ENCODE measurements around the gene PRAC2. TPM values are rescaled to one million over a fixed set of nuclear protein-coding genes. Genes with fewer than 3 reads are reported as not detected.

The PRAC2 gene
- polyA plus RNA-seq, 1 of the 3 experiments (the other 2 are of a cell fraction): not detected

DNA sequence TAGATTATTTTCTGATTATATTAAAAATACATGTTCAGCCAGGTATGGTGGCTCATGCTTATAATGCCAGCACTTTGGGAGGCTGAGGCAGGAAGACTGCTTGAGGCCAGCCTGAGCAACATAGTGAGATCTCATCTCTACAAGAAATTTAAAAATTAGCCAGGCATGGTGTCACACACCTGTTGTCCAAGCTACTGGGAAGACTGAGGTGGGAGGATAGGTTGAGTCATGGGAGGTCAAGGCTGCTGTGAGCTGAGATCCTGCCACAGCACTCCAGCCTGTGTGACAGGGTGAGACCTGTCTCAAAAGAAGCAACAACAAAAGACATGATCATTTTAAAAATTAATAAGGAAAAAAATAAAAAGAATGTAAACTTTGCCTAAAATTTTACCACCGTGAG lies 41.4 kb upstream of the PRAC2 start:
- TF ChIP-seq GATA2 (CRISPR knock-in tag; IDR thresholded peaks at IDR 0.05): no peak
- TF ChIP-seq USF1 (IDR thresholded peaks at IDR 0.05; ENCODE audit: borderline replicate concordance, low read depth): no peak
- no peak for TF ChIP-seq TEAD4 (IDR thresholded peaks at IDR 0.05; ENCODE audit: borderline replicate concordance, insufficient read depth)
- TF ChIP-seq, protein P1, sequence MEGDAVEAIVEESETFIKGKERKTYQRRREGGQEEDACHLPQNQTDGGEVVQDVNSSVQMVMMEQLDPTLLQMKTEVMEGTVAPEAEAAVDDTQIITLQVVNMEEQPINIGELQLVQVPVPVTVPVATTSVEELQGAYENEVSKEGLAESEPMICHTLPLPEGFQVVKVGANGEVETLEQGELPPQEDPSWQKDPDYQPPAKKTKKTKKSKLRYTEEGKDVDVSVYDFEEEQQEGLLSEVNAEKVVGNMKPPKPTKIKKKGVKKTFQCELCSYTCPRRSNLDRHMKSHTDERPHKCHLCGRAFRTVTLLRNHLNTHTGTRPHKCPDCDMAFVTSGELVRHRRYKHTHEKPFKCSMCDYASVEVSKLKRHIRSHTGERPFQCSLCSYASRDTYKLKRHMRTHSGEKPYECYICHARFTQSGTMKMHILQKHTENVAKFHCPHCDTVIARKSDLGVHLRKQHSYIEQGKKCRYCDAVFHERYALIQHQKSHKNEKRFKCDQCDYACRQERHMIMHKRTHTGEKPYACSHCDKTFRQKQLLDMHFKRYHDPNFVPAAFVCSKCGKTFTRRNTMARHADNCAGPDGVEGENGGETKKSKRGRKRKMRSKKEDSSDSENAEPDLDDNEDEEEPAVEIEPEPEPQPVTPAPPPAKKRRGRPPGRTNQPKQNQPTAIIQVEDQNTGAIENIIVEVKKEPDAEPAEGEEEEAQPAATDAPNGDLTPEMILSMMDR (IDR thresholded peaks at IDR 0.05): no peak
- no peak for TF ChIP-seq FOXM1 (IDR thresholded peaks at IDR 0.05; ENCODE audit: low read depth)
- Histone ChIP-seq H2AFZ (ENCODE audit: low read depth) (no peak overlapping the region), H3K9me3 (no peaks in the 10 kb centered on the region), H3K4me3 (ENCODE audit: low read depth in 2 of 2, low read length in 1 of 2) (no peak overlapping the region), H3K9ac (no peak overlapping the region), H3K4me2 (no peak overlapping the region), H3K36me3 (replicated peaks in 1 of 2; ENCODE audit: control insufficient read depth in 1 of 2, insufficient read depth in 2 of 2, low read length in 1 of 2) (no peaks in the 10 kb centered on the region), H3K27ac (ENCODE audit: low read depth in 2 of 2, low read length in 1 of 2) (no peak overlapping the region), H3K79me2 (ENCODE audit: insufficient read depth) (no peaks in the 10 kb centered on the region), H3F3A (replicated peaks; ENCODE audit: insufficient read depth) (no peaks in the 10 kb centered on the region), H3K4me1 (ENCODE audit: control insufficient read depth in 1 of 2, insufficient read depth in 2 of 2, low read depth in 1 of 2, low read length in 1 of 2) (no peaks in the 10 kb centered on the region), H4K20me1 (ENCODE audit: insufficient read depth) (no peaks in the 10 kb centered on the region), H3K9me2 (no peaks in the 10 kb centered on the region), H3K27me3 (ENCODE audit: insufficient read depth) (peaks cover 98% of the 10 kb centered on the region)
- POLR2A ChIA-PET: interaction anchor here (0.6 kb wide), 1 partner anchor 12 kb away, joined by 4 read pairs; no protein-coding TSS in a partner anchor
- no peak for DNase-seq
- 18% methylated on average over 1 of the region's 1 CpG for WGBS (ENCODE audit: low lambda C conversion rate)
- CTCF ChIA-PET: interaction anchor here (0.6 to 9.7 kb wide), 4 partner anchors 10 to 266 kb away, joined by 3 to 113 read pairs (median 64); no protein-coding TSS in a partner anchor

GRCh38 chr17:48690655-48691054 lies 32.3 kb upstream of the PRAC2 start:
- Histone ChIP-seq H3K4me3 (ENCODE audit: low read depth in 2 of 2, low read length in 1 of 2) (no peak overlapping the region), H3K9ac (no peak overlapping the region), H3K27me3 (ENCODE audit: insufficient read depth) (peaks cover 64% of the 10 kb centered on the region), H3K27ac (ENCODE audit: low read depth in 2 of 2, low read length in 1 of 2) (no peak overlapping the region), H3K4me2 (no peak overlapping the region), H3K9me3 (no peaks in the 10 kb centered on the region), H3F3A (replicated peaks; ENCODE audit: insufficient read depth) (no peaks in the 10 kb centered on the region), H3K36me3 (replicated peaks in 1 of 2; ENCODE audit: control insufficient read depth in 1 of 2, insufficient read depth in 2 of 2, low read length in 1 of 2) (no peaks in the 10 kb centered on the region), H3K79me2 (ENCODE audit: insufficient read depth) (no peaks in the 10 kb centered on the region), H3K9me2 (no peaks in the 10 kb centered on the region), H2AFZ (ENCODE audit: low read depth) (no peak overlapping the region), H3K4me1 (ENCODE audit: control insufficient read depth in 1 of 2, insufficient read depth in 2 of 2, low read depth in 1 of 2, low read length in 1 of 2) (no peaks in the 10 kb centered on the region), H4K20me1 (ENCODE audit: insufficient read depth) (no peaks in the 10 kb centered on the region)
- ChIA-PET CTCF (interaction anchor here (1.1 to 1.3 kb wide), 2 partner anchors 12 to 194 kb away, joined by 4 to 5 read pairs; no protein-coding TSS in a partner anchor), POLR2A (no interaction called here)
- TF ChIP-seq TEAD4 (IDR thresholded peaks at IDR 0.05; ENCODE audit: borderline replicate concordance, insufficient read depth) (no peak), USF1 (IDR thresholded peaks at IDR 0.05; ENCODE audit: borderline replicate concordance, low read depth) (no peak), POLR2AphosphoS5 (IDR thresholded peaks at IDR 0.05; ENCODE audit: low read depth, low read length) (no peak), EZH2phosphoT487 (IDR thresholded peaks at IDR 0.05; ENCODE audit: borderline replicate concordance, low read depth) (no peak), TAF1 (IDR thresholded peaks at IDR 0.05; ENCODE audit: borderline replicate concordance, low read depth, low read length) (no peak), RCOR1 (IDR thresholded peaks at IDR 0.05; ENCODE audit: low read length) (no peak), SMC3 (IDR thresholded peaks at IDR 0.05; ENCODE audit: low read depth, low read length) (no peak), NFIC (IDR thresholded peaks at IDR 0.05; ENCODE audit: borderline replicate concordance) (no peak), YY1 (IDR thresholded peaks at IDR 0.05; ENCODE audit: low read depth) (no peak)
- TF ChIP-seq, protein P1 (IDR thresholded peaks at IDR 0.05): no peak
- DNase-seq: no peak
- 24% methylated on average over 5 of the region's 5 CpGs for WGBS (ENCODE audit: low lambda C conversion rate)
